B cell (primary cell): ENCODE results near the gene SLC37A2. TPM values are rescaled to one million over a fixed set of nuclear protein-coding genes. Genes with fewer than 3 reads are reported as not detected.

Experiments
- ATAC-seq: fragments of 200-7000 bp; cut with Tn5 transposase; one replicate; pipeline ENCODE4 v1.10.0; 2021; ENCODE audit warnings: low read depth, mild to moderate bottlenecking, moderate number of reproducible peaks, moderate library complexity
- CTCF ChIA-PET: fragments of 350-600 bp; sonication (Branson Sonifier 250); formaldehyde crosslinking; loops from one replicate; lab custom pipeline; 2021; ENCODE audit warnings: antibody characterized with exemption, inconsistent platforms; lab: Charles Lee
- POLR2A ChIA-PET: fragments of 350-600 bp; sonication (Branson Sonifier 250); formaldehyde crosslinking; loops from one replicate; lab custom pipeline; 2021; ENCODE audit warnings: antibody characterized with exemption; lab: Charles Lee
- DNase-seq: peaks from one replicate; pipeline ENCODE4 v3.0.0; 2013
- H2AFZ ChIP-seq: 2 replicates; pipeline ENCODE4 v1.6.1; 2012; ENCODE audit warnings: mild to moderate bottlenecking, low read depth, low read length; ENCODE audit not compliant: insufficient read depth, poor library complexity, severe bottlenecking
- H3K27ac ChIP-seq, 2 donors: 1 replicate in 1 of 2; 2 replicates in 1 of 2; pipeline ENCODE4 v1.5.1; 2012 to 2013; ENCODE audit warnings: low read length in 2 of 2, mild to moderate bottlenecking in 2 of 2, moderate library complexity in 1 of 2
- H3K27me3 ChIP-seq, 4 experiments: fragments of 200-600 bp in 1 of 4; sonication (generic) in 1 of 4; replicated peaks in 1 of 4; 1 replicate in 2 of 4; 2 replicates in 2 of 4; pipeline versions ENCODE4 v1.6.1 to v1.7.0; 2013 to 2016; ENCODE audit warnings: low read length in 3 of 4, mild to moderate bottlenecking in 2 of 4, mixed read lengths in 1 of 4, moderate library complexity in 1 of 4; ENCODE audit not compliant: insufficient read depth in 4 of 4, control insufficient read depth in 3 of 4; ENCODE audit errors: control extremely low read depth in 1 of 4
- H3K36me3 ChIP-seq, 2 experiments: replicated peaks in 1 of 2; 1 replicate in 1 of 2; 2 replicates in 1 of 2; pipeline versions ENCODE4 v1.6.1 to v1.7.1; 2013; ENCODE audit warnings: low read length in 1 of 2; ENCODE audit not compliant: insufficient read depth in 2 of 2, control insufficient read depth in 1 of 2; ENCODE audit errors: control extremely low read depth in 1 of 2, extremely low read depth in 1 of 2
- H3K4me1 ChIP-seq, 2 donors: fragments of 200-600 bp in 1 of 2; sonication (generic) in 1 of 2; 1 replicate in 1 of 2; 2 replicates in 1 of 2; pipeline versions ENCODE4 v1.5.1 to v1.6.1; 2013 to 2017; ENCODE audit warnings: low read length in 2 of 2; ENCODE audit not compliant: control insufficient read depth in 2 of 2, insufficient read depth in 2 of 2
- H3K4me2 ChIP-seq: replicated peaks from 2 replicates; pipeline ENCODE3; 2012; ENCODE audit warnings: mild to moderate bottlenecking, low read depth, low read length; ENCODE audit not compliant: poor library complexity, severe bottlenecking
- H3K4me3 ChIP-seq, 5 experiments: fragments of 200-600 bp in 1 of 5; sonication (generic) in 1 of 5; 1 replicate in 3 of 5; 2 replicates in 2 of 5; pipeline versions ENCODE4 v1.5.1 to v1.7.0; 2011 to 2016; ENCODE audit warnings: low read length in 4 of 5, mild to moderate bottlenecking in 4 of 5, low read depth in 2 of 5, control low read depth in 1 of 5, moderate library complexity in 1 of 5; ENCODE audit not compliant: insufficient read depth in 1 of 5; ENCODE audit errors: control extremely low read depth in 1 of 5, extremely low read depth in 1 of 5
- H3K79me2 ChIP-seq: fragments of 200-600 bp; sonication (generic); one replicate; pipeline ENCODE4 v1.6.0; 2016; ENCODE audit warnings: low read length; ENCODE audit not compliant: control insufficient read depth, insufficient read depth
- H3K9ac ChIP-seq: fragments of 200-600 bp; sonication (generic); 2 replicates; pipeline ENCODE4 v1.6.1; 2017; ENCODE audit warnings: mild to moderate bottlenecking, low read length, moderate library complexity
- H3K9me3 ChIP-seq, 3 donors: one replicate each; pipeline versions ENCODE4 v1.6.1 to v1.7.1; 2013; ENCODE audit warnings: low read length in 2 of 3; ENCODE audit not compliant: control insufficient read depth in 2 of 3, insufficient read depth in 1 of 3; ENCODE audit errors: control extremely low read depth in 1 of 3
- H4K20me1 ChIP-seq: 2 replicates; pipeline ENCODE4 v1.6.0; 2012; ENCODE audit warnings: mild to moderate bottlenecking, low read length; ENCODE audit not compliant: insufficient read depth, control insufficient read depth, poor library complexity, severe bottlenecking
- H3K27ac Mint-ChIP-seq: one replicate; pipeline ENCODE4 v1.8.0; 2021; ENCODE audit warnings: mixed read lengths
- H3K27me3 Mint-ChIP-seq: one replicate; pipeline ENCODE4 v1.8.0; 2021; ENCODE audit warnings: mixed read lengths
- H3K4me1 Mint-ChIP-seq: one replicate; pipeline ENCODE4 v1.8.0; 2021; ENCODE audit warnings: mixed read lengths
- H3K4me3 Mint-ChIP-seq: one replicate; pipeline ENCODE4 v1.8.0; 2021; ENCODE audit warnings: mixed read lengths
- H3K9me3 Mint-ChIP-seq: one replicate; pipeline ENCODE4 v1.8.0; 2022; ENCODE audit warnings: mixed read lengths; ENCODE audit not compliant: insufficient read depth
- CTCF ChIP-seq: fragments of 200-600 bp; IDR thresholded peaks from one replicate; pipeline ENCODE4 v1.8.0; 2022; ENCODE audit warnings: antibody characterized with exemption, mild to moderate bottlenecking
- EZH2 ChIP-seq: IDR thresholded peaks from 2 replicates; pipeline ENCODE4 v1.6.1; 2012; ENCODE audit warnings: borderline replicate concordance, low read depth, mild to moderate bottlenecking, moderate library complexity, low read length; ENCODE audit not compliant: insufficient read depth, poor library complexity, severe bottlenecking
- WGBS: methylation state at CpG from one replicate; pipeline ENCODE4 v1.1.5; 2013; ENCODE audit warnings: missing lambda C conversion rate; ENCODE audit not compliant: insufficient coverage; 5-methylcytosine and 5-hydroxymethylcytosine counted together
- intact Hi-C: fragments of 100-400 bp; cut with micrococcal nuclease; formaldehyde crosslinking; loops from one replicate; pipeline ENCODE4 v1.10.0; 2022
- polyA plus RNA-seq: library from polyadenylated mRNA; depleted of rRNA; stranded (reverse); fragments of >200 nt; gene quantifications from 2 replicates; pipeline ENCODE4 v1.2.3, GENCODE V29; 2012
- total RNA-seq, 2 donors: library from RNA; stranded (reverse); fragments of 120-200 nt in 1 of 2; gene quantifications; 1 replicate in 1 of 2; 2 replicates in 1 of 2; pipeline versions ENCODE4 v1.2.3 to v1.2.4, GENCODE V29; 2013 to 2022

Gene SLC37A2
- total and polyA plus RNA-seq, 2 donors (not counting 1 experiment from before 2014, with no cell fraction given), result 7.6 to 27.0 TPM

DNA sequence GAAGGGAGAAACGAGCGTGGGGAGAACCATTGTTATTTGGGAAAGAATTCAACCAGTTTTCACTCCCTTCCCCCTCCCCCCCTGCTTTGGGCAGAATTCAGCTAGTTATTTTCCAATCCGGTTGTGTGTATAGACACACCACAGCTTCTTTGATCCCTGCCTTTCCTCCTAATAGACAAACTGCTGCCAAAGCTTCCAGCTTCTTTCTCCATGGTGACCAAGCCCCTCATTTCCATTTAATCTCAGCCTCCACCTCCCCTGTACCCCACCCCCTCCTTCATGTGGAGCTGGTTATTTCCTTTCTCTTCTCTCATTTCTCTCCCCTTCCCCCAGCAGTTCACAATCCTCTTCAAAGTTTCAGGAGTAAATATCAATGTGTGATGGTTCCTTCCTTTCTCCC lies 76.7 kb downstream of the SLC37A2 start:
- no peak for ATAC-seq
- ChIA-PET CTCF (interaction anchor here (0.9 to 5.5 kb wide), 6 partner anchors 13 to 302 kb away, joined by 3 to 64 read pairs (median 28); partner anchors contain the start of gene TMEM218), POLR2A (no interaction called here)
- no peak for DNase-seq
- no peaks in the 10 kb centered on the region for H3K9me3 Mint-ChIP-seq
- Histone ChIP-seq H3K36me3 (no peaks in the 10 kb centered on the region), H3K9me3 (no peaks in the 10 kb centered on the region), H3K4me1 (peaks cover 3 to 6% of the 10 kb centered on the region in 2 donors), H3K27me3 (peaks cover 0 to 16% (median 10%) of the 10 kb centered on the region in 4 experiments), H3K9ac (no peak overlapping the region), H4K20me1 (no peaks in the 10 kb centered on the region), H3K4me2 (no peak overlapping the region), H3K27ac (no peak overlapping the region), H2AFZ (no peak overlapping the region), H3K4me3 (no peak overlapping the region), H3K79me2 (no peaks in the 10 kb centered on the region)
- peaks cover 58% of the 10 kb centered on the region for H3K27me3 Mint-ChIP-seq
- H3K4me1 Mint-ChIP-seq, result peaks cover 4% of the 10 kb centered on the region
- 100% methylated on average over 1 of the region's 3 CpGs for WGBS
- no peak overlapping the region for H3K4me3 Mint-ChIP-seq
- H3K27ac Mint-ChIP-seq, result no peak overlapping the region
- no peak for TF ChIP-seq CTCF
- TF ChIP-seq EZH2, result no peak
- intact Hi-C loops, result loop anchor here (5.0 kb wide), 1 partner anchor 208 kb away; no protein-coding TSS in a partner anchor

Other genes with a start within 250 kb of the SLC37A2 start
- gene ROBO3, start 197.9 kb upstream of the SLC37A2 start, total RNA-seq, result 0.90 and 1.0 TPM in 2 replicates
- 4.0 and 7.4 TPM in 2 replicates for gene ROBO3, start 197.9 kb upstream of the SLC37A2 start, polyA plus RNA-seq
- not detected in 2 replicates for gene ROBO4, start 165.4 kb upstream of the SLC37A2 start, total RNA-seq
- gene ROBO4, start 165.4 kb upstream of the SLC37A2 start, polyA plus RNA-seq, result not detected in 2 replicates
- gene HEPN1, start 144.1 kb upstream of the SLC37A2 start, total RNA-seq, result not detected in 2 replicates
- gene HEPN1, start 144.1 kb upstream of the SLC37A2 start, polyA plus RNA-seq, result not detected in 2 replicates
- not detected in 2 replicates for gene HEPACAM, start 127.3 kb upstream of the SLC37A2 start, total RNA-seq
- gene HEPACAM, start 127.3 kb upstream of the SLC37A2 start, polyA plus RNA-seq, result not detected in 2 replicates
- gene CCDC15, start 109.1 kb upstream of the SLC37A2 start, total RNA-seq, result 1.8 TPM in 2 replicates
- gene CCDC15, start 109.1 kb upstream of the SLC37A2 start, polyA plus RNA-seq, result 0.29 and 0.31 TPM in 2 replicates
- gene TMEM218, start 48.3 kb downstream of the SLC37A2 start, total RNA-seq, result 20.7 TPM in 2 replicates
- gene TMEM218, start 48.3 kb downstream of the SLC37A2 start, polyA plus RNA-seq, result 26.1 and 31.7 TPM in 2 replicates
- gene PKNOX2, start 101.4 kb downstream of the SLC37A2 start, total RNA-seq, result not detected in 2 replicates
- gene PKNOX2, start 101.4 kb downstream of the SLC37A2 start, polyA plus RNA-seq, result not detected in 2 replicates